SKM-1 (cell line): ENCODE measurements around the gene MYO10.

Source experiments
- DNase-seq: peaks from one replicate; lab custom pipeline; 2025; ENCODE audit not compliant: unreplicated experiment; lab: John Stamatoyannopoulos, UW

The MYO10 gene

GRCh38 chr5:16918156-16918555 lies 17.9 kb downstream of the MYO10 start:
- DNase-seq = no peak

GRCh38 chr5:16916262-16916878 lies 19.7 kb downstream of the MYO10 start:
- DNase-seq = no peak

GRCh38 chr5:16914584-16914983 lies 21.5 kb downstream of the MYO10 start:
- DNase-seq = no peak

- no peak for DNase-seq
Observed at GRCh38 chr5:16914108-16914435, 22.0 kb downstream of the MYO10 start.

- DNase-seq = no peak
Observed at GRCh38 chr5:16913187-16914107, 22.6 kb downstream of the MYO10 start.

GRCh38 chr5:16912080-16912479 lies 24.0 kb downstream of the MYO10 start:
- DNase-seq = no peak

- DNase-seq = no peak
Observed at GRCh38 chr5:16909464-16909863, 26.6 kb downstream of the MYO10 start.

- no peak for DNase-seq
Observed at GRCh38 chr5:16907270-16907669, 28.8 kb downstream of the MYO10 start.

- DNase-seq = no peak
Observed at GRCh38 chr5:16906255-16906654, 29.8 kb downstream of the MYO10 start.

GRCh38 chr5:16903480-16904300 lies 32.4 kb downstream of the MYO10 start:
- DNase-seq = no peak

- DNase-seq = no peak
Observed at GRCh38 chr5:16902846-16903245, 33.2 kb downstream of the MYO10 start.

- no peak for DNase-seq
Observed at GRCh38 chr5:16901021-16901644, 35.0 kb downstream of the MYO10 start.

- no peak for DNase-seq
Observed at GRCh38 chr5:16899171-16899570, 36.9 kb downstream of the MYO10 start.

- no peak for DNase-seq
Observed at GRCh38 chr5:16897800-16898199, 38.3 kb downstream of the MYO10 start.

GRCh38 chr5:16897284-16897704 lies 38.8 kb downstream of the MYO10 start:
- DNase-seq = no peak

- no peak for DNase-seq
Observed at GRCh38 chr5:16896767-16897166, 39.3 kb downstream of the MYO10 start.

GRCh38 chr5:16894236-16895057 lies 41.6 kb downstream of the MYO10 start:
- DNase-seq = no peak

- no peak for DNase-seq
Observed at GRCh38 chr5:16891033-16891432, 45.1 kb downstream of the MYO10 start.

GRCh38 chr5:16889972-16890519 lies 46.0 kb downstream of the MYO10 start:
- no peak for DNase-seq
